HepG2 (cell line): Measurements from ENCODE around the gene PANK1. TPM values are rescaled to one million over a fixed set of nuclear protein-coding genes. Genes with fewer than 3 reads are reported as not detected.

ENCODE experiments used
- ATAC-seq: fragments of 200-7000 bp; cut with Tn5 transposase; 3 replicates; pipeline ENCODE4 v1.9.1; 2020; ENCODE audit warnings: mild to moderate bottlenecking, moderate library complexity
- BruUV-seq: library from RNA; stranded (reverse); fragments of 400-500 nt; replicated peaks from 2 replicates; lab custom pipeline; 2021; lab: Mats Ljungman, UMichigan
- CTCF ChIA-PET: fragments of 300-600 bp; formaldehyde crosslinking; extraction: SDS; loops from one replicate; lab custom pipeline; 2021; ENCODE audit warnings: low total read pairs, inconsistent platforms, low intra/inter-chr PET ratio; lab: Yijun Ruan, JAX
- POLR2A ChIA-PET: fragments of 350-600 bp; sonication (Branson Sonifier 250); formaldehyde crosslinking; loops from one replicate; lab custom pipeline; 2020; ENCODE audit warnings: antibody characterized with exemption, inconsistent platforms; lab: Yijun Ruan, JAX
- DNase-seq: peaks from one replicate; pipeline ENCODE4 v3.0.0-alpha.2; 2015; ENCODE audit warnings: low spot score
- FAIRE-seq: peaks from 3 replicates; lab custom pipeline; 2011; peaks lifted over from hg19 to GRCh38; lab: Jason Lieb, UNC
- H2AFZ ChIP-seq: one replicate; pipeline ENCODE4 v1.6.1; 2011; ENCODE audit warnings: low read length, inconsistent platforms
- H3K27ac ChIP-seq: fragments of 300-600 bp; 3 replicates; pipeline ENCODE4 v1.8.0; 2011; ENCODE audit warnings: mixed run types, mild to moderate bottlenecking, mixed read lengths, low read length, inconsistent platforms; ENCODE audit not compliant: insufficient read depth; ENCODE audit errors: extremely low read length
- H3K27me3 ChIP-seq, 2 experiments: fragments of 200-600 bp in 1 of 2; 2 replicates in 1 of 2; 3 replicates in 1 of 2; pipeline versions ENCODE4 v1.6.0 to v1.8.0; 2011; ENCODE audit warnings: low read length in 2 of 2, mild to moderate bottlenecking in 2 of 2, moderate library complexity in 2 of 2, inconsistent platforms in 1 of 2; ENCODE audit not compliant: insufficient read depth in 2 of 2, control insufficient read depth in 1 of 2
- H3K36me3 ChIP-seq, 2 experiments: fragments of 200-600 bp in 1 of 2; replicated peaks in 1 of 2; 2 replicates in 1 of 2; 3 replicates in 1 of 2; pipeline versions ENCODE4 v1.5.1 to v1.8.0; 2011; ENCODE audit warnings: low read length in 2 of 2, inconsistent platforms in 1 of 2; ENCODE audit not compliant: insufficient read depth in 2 of 2, control insufficient read depth in 1 of 2
- H3K4me1 ChIP-seq: 2 replicates; pipeline ENCODE4 v1.5.1; 2012; ENCODE audit warnings: low read length, inconsistent platforms; ENCODE audit not compliant: insufficient read depth
- H3K4me2 ChIP-seq: 2 replicates; pipeline ENCODE4 v1.6.0; 2011; ENCODE audit warnings: low read depth, low read length, inconsistent platforms
- H3K4me3 ChIP-seq, 3 experiments: fragments of 200-600 bp in 1 of 3; sonication (generic), shearing (Covaris generic) in 1 of 3; replicated peaks in 1 of 3; 2 replicates each; pipeline ENCODE4 v1.5.1; 2011 to 2016; ENCODE audit warnings: low read length in 3 of 3, inconsistent platforms in 2 of 3, low read depth in 2 of 3, mild to moderate bottlenecking in 2 of 3, control low read depth in 1 of 3, mixed read lengths in 1 of 3; ENCODE audit not compliant: insufficient read depth in 1 of 3
- H3K79me2 ChIP-seq: one replicate; pipeline ENCODE4 v1.6.1; 2011; ENCODE audit warnings: low read length, inconsistent platforms; ENCODE audit not compliant: insufficient read depth
- H3K9ac ChIP-seq: 2 replicates; pipeline ENCODE4 v1.6.0; 2011; ENCODE audit warnings: mild to moderate bottlenecking, low read depth, low read length, inconsistent platforms; ENCODE audit not compliant: insufficient read depth
- H3K9me3 ChIP-seq: 2 replicates; pipeline ENCODE4 v1.5.1; 2012; ENCODE audit warnings: mild to moderate bottlenecking, low read length
- H4K20me1 ChIP-seq: 2 replicates; pipeline ENCODE4 v1.6.0; 2011; ENCODE audit warnings: inconsistent platforms, mild to moderate bottlenecking, low read length, moderate library complexity; ENCODE audit not compliant: insufficient read depth
- CBFB ChIP-seq: sonication (generic); formaldehyde crosslinking; IDR thresholded peaks from 2 replicates; pipeline ENCODE4 v1.4.0; 2020; ENCODE audit warnings: missing genetic modification reagents
- KDM5A ChIP-seq: fragments of 200-600 bp; sonication (generic); IDR thresholded peaks from 2 replicates; pipeline ENCODE4 v1.7.0; 2018; ENCODE audit warnings: antibody characterized with exemption, mild to moderate bottlenecking, low read length, borderline replicate concordance
- KMT2B ChIP-seq: IDR thresholded peaks from 2 replicates; pipeline ENCODE4 v1.6.1; 2016; ENCODE audit warnings: missing genetic modification reagents, missing compliant biosample characterization
- NFKB2 ChIP-seq: sonication (generic); formaldehyde crosslinking; IDR thresholded peaks from 2 replicates; pipeline ENCODE4 v1.4.0; 2020; ENCODE audit warnings: missing genetic modification reagents, borderline replicate concordance
- RFX3 ChIP-seq: IDR thresholded peaks from 2 replicates; pipeline ENCODE4 v1.6.1; 2016; ENCODE audit warnings: missing biosample characterization, missing genetic modification reagents
- THYN1 ChIP-seq: sonication (generic); formaldehyde crosslinking; IDR thresholded peaks from 2 replicates; pipeline ENCODE4 v1.8.1; 2023; ENCODE audit warnings: low read depth, mild to moderate bottlenecking, moderate library complexity, missing genetic modification reagents, borderline replicate concordance
- YEATS4 ChIP-seq: sonication (generic); formaldehyde crosslinking; IDR thresholded peaks from 2 replicates; pipeline ENCODE4 v1.4.0; 2020; ENCODE audit warnings: missing genetic modification reagents, borderline replicate concordance
- ZBTB49 ChIP-seq: sonication (generic); formaldehyde crosslinking; IDR thresholded peaks from 2 replicates; pipeline ENCODE4 v1.4.0; 2020; ENCODE audit warnings: missing genetic modification reagents, borderline replicate concordance
- ZNF253 ChIP-seq: sonication (generic); formaldehyde crosslinking; IDR thresholded peaks from 2 replicates; pipeline ENCODE4 v1.8.0; 2022; ENCODE audit warnings: mild to moderate bottlenecking, missing genetic modification reagents, borderline replicate concordance
- ZNF510 ChIP-seq: sonication (generic); formaldehyde crosslinking; IDR thresholded peaks from 2 replicates; pipeline ENCODE4 v1.4.0; 2020; ENCODE audit warnings: low read depth, mild to moderate bottlenecking, missing genetic modification reagents
- ZNF550 ChIP-seq: sonication (generic); formaldehyde crosslinking; IDR thresholded peaks from 2 replicates; pipeline ENCODE4 v1.4.0; 2020; ENCODE audit warnings: mild to moderate bottlenecking, missing genetic modification reagents, borderline replicate concordance
- ZNF569 ChIP-seq: sonication (generic); formaldehyde crosslinking; IDR thresholded peaks from 2 replicates; pipeline ENCODE4 v1.5.0; 2020; ENCODE audit warnings: mild to moderate bottlenecking, missing genetic modification reagents, moderate library complexity, borderline replicate concordance
- ZNF614 ChIP-seq: IDR thresholded peaks from 2 replicates; pipeline ENCODE4 v1.6.1; 2018; ENCODE audit warnings: missing biosample characterization, missing genetic modification reagents, inconsistent platforms, borderline replicate concordance
- whole genome bisulfite sequencing: methylation state at CpG from one replicate; pipeline ENCODE4 v1.1.6; 2017; ENCODE audit warnings: low lambda C conversion rate; 5-methylcytosine and 5-hydroxymethylcytosine counted together
- in situ Hi-C: cut with HindIII; loops from 2 replicates; pipeline ENCODE4 v1.10.0; 2017; ENCODE audit warnings: low pct_unique_long_range_greater_than_20kb; ENCODE audit not compliant: extremely low pct_ligation_motif_present
- intact Hi-C: fragments of 100-400 bp; cut with micrococcal nuclease; formaldehyde crosslinking; loops from one replicate; pipeline ENCODE4 v1.10.0; 2022; ENCODE audit not compliant: unreplicated experiment
- polyA plus RNA-seq, 8 experiments: library from polyadenylated mRNA; depleted of rRNA in 3 of 8; stranded (reverse) in 7 of 8; unstranded in 1 of 8; fragments of >200 nt; fragmentation: Illumina TruSeq in 4 of 8; extraction: Trizol in 4 of 8; gene quantifications; 2 replicates each; pipeline versions ENCODE4 v1.2.1 to v1.2.3, GENCODE V29; 2011 to 2016; ENCODE audit warnings: low read depth in 4 of 8, missing spikeins in 1 of 8, mixed read lengths in 1 of 8; ENCODE audit not compliant: insufficient read depth in 1 of 8
- total RNA-seq, 5 experiments: library from RNA; depleted of rRNA; stranded (reverse); fragments of >200 nt; fragmentation: Illumina TruSeq; extraction: Trizol; gene quantifications; 2 replicates each; pipeline ENCODE4 v1.2.3, GENCODE V29; 2016; ENCODE audit warnings: low read depth in 1 of 5
- TF ChIP-seq, protein P1 (sequence below): sonication (generic); formaldehyde crosslinking; IDR thresholded peaks from 2 replicates; pipeline ENCODE4 v1.5.0; 2020; ENCODE audit warnings: missing genetic modification reagents, mild to moderate bottlenecking, borderline replicate concordance

PANK1 gene
- total and polyA plus RNA-seq, 2 of the 13 experiments (the other 11 are each of a cell fraction or from before 2014, with no cell fraction given) = 18.2 to 33.3 TPM

GRCh38 chr10:89684604-89685003, 39.6 kb upstream of the PANK1 start:
- DNase-seq = no peak
- Histone ChIP-seq H3K4me1 (no peaks in the 10 kb centered on the region), H3K4me2 (no peak overlapping the region), H3K27me3 (no peaks in the 10 kb centered on the region), H2AFZ (no peak overlapping the region), H3K9me3 (no peaks in the 10 kb centered on the region), H4K20me1 (no peaks in the 10 kb centered on the region), H3K4me3 (no peak overlapping the region), H3K27ac (no peak overlapping the region)
- in situ Hi-C loops (no loop called here), intact Hi-C loops (no loop called here)
- CTCF ChIA-PET = no interaction called here
- ATAC-seq = no peak
- BruUV-seq = no TSS peak
- no peak for FAIRE-seq
- no CpG with 5 or more reads among the region's 2 CpGs for WGBS
- TF ChIP-seq NFKB2 (no peak), CBFB (no peak)
- TF ChIP-seq, all 625 proteins: peak for 0
- Histone ChIP-seq H3K36me3 (no peaks in the 10 kb centered on the region), H3K79me2 (no peaks in the 10 kb centered on the region), H3K9ac (no peak overlapping the region)
- POLR2A ChIA-PET = interaction anchor here (1.4 kb wide), 1 partner anchor 41 kb away, joined by 3 read pairs; no protein-coding TSS in a partner anchor

- intact Hi-C loops (no loop called here), in situ Hi-C loops (no loop called here)
- ChIA-PET CTCF (no interaction called here), POLR2A (interaction anchor here (0.9 to 1.4 kb wide), 2 partner anchors 40 kb away, joined by 3 to 4 read pairs; no protein-coding TSS in a partner anchor)
- FAIRE-seq = no peak
- Histone ChIP-seq H3K4me3 (no peak overlapping the region), H3K79me2 (no peaks in the 10 kb centered on the region), H3K9me3 (no peaks in the 10 kb centered on the region), H4K20me1 (no peaks in the 10 kb centered on the region), H3K27me3 (no peaks in the 10 kb centered on the region), H3K4me2 (no peak overlapping the region), H2AFZ (no peak overlapping the region), H3K36me3 (no peaks in the 10 kb centered on the region), H3K27ac (no peak overlapping the region), H3K4me1 (no peaks in the 10 kb centered on the region), H3K9ac (no peak overlapping the region)
- 89% methylated on average over 5 of the region's 5 CpGs for WGBS
- no peak for ATAC-seq
- no peak for DNase-seq
- BruUV-seq = no TSS peak
- no peak for TF ChIP-seq ZBTB49 (CRISPR knock-in tag)
- no peak for TF ChIP-seq ZNF550 (CRISPR knock-in tag)
- no peak for TF ChIP-seq YEATS4 (CRISPR knock-in tag)
- TF ChIP-seq ZNF253 = no peak
- TF ChIP-seq ZNF569 = no peak
- no peak for TF ChIP-seq RFX3
- TF ChIP-seq, protein P1, sequence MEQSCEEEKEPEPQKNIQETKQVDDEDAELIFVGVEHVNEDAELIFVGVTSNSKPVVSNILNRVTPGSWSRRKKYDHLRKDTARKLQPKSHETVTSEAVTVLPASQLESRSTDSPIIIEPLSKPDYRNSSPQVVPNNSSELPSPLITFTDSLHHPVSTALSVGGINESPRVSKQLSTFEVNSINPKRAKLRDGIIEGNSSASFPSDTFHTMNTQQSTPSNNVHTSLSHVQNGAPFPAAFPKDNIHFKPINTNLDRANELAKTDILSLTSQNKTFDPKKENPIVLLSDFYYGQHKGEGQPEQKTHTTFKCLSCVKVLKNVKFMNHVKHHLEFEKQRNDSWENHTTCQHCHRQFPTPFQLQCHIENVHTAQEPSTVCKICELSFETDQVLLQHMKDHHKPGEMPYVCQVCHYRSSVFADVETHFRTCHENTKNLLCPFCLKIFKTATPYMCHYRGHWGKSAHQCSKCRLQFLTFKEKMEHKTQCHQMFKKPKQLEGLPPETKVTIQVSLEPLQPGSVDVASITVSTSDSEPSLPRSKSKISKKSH (CRISPR knock-in tag) = no peak
- no peak for TF ChIP-seq KDM5A
- no peak for TF ChIP-seq ZNF614 (CRISPR knock-in tag)
- TF ChIP-seq KMT2B = no peak
- TF ChIP-seq THYN1 = no peak
- TF ChIP-seq ZNF510 (CRISPR knock-in tag) = no peak
Observed at GRCh38 chr10:89683883-89684282, 38.8 kb upstream of the PANK1 start.
